ENCODE data around the gene ATP2C2.
"Not testable (repeated sequence)": the region's sequence is repeated elsewhere in the genome, so short reads cannot be mapped to it uniquely, and the experiment has no call there.

The ATP2C2 gene

DNA sequence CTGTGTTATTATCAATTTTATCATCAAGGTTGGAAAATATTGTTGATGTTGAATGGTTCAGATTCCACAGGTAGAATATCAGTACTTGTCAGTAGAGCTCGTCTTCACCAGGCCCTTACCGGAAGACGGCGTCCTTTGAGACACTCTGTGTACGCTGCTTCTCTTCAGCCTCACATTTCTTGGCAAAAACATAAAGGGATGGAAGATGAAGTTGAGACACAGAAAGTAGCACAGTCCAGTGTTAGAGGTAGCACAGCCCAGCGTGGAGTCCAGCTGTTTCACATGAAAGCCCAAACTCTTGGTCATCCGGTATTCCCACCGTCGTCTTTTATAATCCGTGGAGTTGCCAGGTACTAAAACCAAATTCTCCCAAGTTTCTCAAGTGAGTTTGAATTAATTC, 30.4 kb downstream of the ATP2C2 start:
- no peak for DNase-seq

DNA sequence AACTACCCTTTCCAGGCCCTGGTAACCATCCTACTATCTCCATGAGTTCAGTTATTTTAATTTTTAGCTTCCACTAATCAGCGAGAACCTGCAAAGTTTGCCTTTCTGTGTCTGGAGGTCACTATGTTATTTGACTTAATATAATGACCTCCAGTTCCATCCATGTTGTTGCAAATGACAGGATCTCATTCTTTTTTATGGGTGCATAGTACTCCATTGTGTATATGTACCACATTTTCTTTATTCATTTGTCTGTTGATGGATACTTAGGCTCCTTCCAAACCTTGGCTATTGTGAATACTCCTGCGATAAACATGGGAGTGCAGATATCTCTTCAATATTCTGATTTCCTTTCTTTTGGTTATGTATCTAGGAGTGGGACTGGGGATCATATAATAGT, 31.6 kb downstream of the ATP2C2 start:
- DNase-seq, result not testable (repeated sequence)

DNA sequence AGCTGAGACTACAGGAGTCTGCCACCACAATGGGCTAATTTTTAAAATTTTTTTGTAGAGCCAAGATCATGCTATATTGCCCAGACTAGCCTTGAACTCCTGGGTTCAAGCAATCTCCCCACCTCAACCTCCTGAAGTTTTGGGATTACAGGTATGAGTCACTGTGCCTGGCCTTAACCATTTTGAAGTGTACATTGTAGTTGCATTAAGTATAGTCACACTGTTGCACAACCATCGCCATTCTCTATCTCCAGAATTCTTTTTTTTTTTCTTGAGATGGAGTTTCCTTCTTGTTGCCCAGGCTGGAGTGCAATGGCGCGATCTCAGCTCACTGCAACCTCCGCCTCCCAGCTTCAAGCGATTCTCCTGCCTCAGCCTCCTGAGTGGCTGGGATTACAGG, 35.1 kb downstream of the ATP2C2 start:
- DNase-seq, result not testable (repeated sequence)

DNA sequence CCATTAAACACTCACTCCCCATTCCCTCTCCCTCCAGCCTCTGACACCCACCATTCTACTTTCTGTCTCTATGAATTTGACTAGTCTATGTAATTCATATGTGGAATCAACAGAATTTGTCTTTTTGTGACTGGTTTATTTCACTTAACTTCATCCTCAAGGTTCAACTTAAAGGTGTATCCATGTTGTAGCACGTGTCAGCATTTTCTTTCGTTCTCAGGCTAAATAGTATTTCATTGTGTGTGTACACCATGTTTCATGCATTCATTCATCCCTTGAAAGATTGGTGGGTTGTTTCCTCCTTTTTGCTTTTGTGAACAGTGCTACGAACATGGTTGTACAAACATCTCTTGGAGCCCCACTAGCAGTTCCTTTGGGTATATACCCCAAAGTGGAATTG, 36.0 kb downstream of the ATP2C2 start:
- DNase-seq, result no peak

DNA sequence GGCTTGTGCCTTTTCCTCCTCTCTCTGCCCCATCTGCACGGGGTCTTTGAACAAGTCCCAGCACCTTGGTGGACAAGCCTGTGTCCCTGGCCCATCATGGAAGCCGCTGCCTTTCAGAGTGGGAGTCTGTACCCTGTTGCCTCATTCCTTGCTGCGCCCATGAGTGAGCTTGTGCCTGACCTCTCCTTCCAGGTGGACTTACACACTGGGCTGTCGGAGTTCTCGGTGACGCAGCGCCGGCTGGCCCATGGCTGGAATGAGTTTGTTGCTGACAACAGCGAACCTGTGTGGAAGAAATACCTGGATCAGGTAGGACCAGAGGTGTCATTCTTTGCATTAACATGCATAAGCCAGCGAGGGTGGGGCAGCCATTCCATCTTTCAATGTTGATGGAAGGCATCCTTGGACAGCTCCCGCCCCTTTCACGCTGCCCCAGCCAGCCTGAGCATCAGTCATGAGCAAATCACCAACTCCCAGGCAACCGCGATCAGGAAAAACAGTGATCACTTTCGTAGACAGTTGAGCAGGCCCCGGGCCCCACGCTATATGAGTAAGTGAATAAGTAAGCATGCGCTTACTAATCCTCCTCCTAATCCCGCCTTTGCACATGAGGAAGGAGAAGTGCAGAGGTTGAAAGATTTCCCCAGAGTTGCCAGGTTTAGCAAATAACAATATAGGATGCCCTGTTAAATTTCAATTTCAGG, 36.8 kb downstream of the ATP2C2 start:
- no peak for DNase-seq

DNA sequence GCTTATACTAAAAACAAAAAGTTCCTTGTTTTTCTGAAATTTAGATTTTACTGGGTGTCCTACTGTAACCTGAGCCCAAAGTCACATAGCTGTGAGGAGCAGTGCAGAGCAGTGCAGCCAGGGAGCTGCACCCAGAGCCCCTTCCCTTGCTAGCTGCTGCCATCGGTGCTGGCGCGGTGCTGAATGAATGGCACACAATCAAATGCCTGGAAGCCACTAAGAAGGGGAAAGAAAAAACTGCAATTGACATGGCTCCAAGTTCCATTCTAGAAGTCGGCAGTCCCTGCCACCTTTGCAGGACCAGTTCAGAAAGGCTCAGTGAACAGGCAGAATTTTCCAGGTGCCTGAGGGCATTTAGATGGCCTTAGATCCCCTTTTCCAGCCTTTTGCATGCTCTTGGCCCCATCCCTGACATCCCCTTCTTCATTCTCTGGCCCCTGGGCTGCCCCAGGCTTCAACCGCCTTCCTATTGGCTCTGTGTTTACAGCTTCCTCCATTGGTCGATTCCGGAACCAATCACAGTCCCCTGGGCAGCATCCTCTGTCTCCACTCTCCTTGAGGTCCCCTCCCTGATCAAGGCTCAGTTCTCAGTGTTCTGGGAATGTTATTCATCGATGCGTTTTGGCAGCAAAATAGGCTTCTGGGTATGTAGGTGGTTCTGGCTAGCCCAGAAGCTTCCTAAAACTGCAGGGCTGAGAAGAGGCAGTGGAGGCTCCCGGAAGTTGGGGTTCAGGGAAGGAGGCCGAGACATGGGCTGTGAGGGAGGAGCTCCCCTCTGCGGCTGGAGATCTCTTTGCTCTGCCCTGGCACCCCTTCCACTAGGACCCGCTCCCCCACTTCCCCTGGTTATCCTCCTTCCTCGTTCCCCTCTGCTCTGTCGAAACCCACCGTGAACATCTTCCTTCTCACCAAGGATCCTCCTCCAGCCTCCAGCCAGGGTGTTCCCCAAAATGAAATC, 37.9 kb downstream of the ATP2C2 start:
- no peak for DNase-seq

DNA sequence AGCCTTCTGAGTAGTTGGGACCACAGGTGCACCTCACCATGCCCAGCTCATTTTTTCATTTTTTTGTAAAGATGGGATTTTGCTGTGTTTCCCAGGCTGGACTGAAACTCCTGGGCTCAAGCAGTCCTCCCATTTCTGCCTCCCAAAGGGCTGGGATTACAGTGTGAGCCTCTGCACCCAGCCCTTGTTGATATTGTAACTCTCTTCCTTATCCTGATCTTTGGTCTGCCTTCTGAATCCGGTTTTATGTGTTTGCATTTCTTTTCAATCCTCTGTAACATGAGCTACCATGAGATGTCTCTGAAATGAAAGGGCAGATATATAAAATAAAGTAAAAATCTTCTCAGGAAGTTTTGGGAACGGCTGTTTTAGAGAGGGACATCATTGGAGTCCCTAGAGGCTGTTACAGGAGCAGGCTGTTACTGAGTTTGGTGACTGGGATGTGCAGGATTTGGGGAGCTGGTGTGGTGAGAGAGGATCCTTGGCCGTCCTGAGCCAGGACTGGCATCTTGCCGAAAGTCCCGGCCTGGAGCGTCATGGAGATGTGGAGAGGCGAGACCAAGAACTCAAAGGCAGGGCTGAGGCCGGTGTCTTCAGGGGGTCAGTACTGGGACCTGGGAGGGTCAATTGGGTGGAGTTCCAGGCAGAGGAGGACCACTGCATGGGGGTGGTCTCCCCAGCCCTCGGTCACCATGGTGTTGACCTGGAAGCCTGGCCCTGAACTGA, 39.4 kb downstream of the ATP2C2 start:
- DNase-seq, result no peak

DNA sequence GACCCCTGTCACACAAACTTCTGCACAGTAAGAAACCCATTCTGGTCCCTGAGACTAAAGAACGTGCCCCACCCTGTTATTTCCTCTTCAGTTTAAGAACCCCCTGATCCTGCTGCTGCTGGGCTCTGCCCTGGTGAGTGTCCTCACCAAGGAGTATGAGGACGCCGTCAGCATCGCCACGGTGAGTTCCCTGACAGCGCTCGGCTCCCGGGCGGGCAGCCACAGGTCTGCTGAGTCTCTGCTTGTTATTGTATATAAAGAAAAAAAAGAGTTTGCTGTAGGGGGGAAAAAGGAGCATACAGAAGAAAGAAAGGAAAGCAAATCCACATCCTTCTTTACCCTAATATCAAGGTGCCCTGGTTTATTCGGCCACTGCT, 40.0 kb downstream of the ATP2C2 start:
- DNase-seq, result no peak

DNA sequence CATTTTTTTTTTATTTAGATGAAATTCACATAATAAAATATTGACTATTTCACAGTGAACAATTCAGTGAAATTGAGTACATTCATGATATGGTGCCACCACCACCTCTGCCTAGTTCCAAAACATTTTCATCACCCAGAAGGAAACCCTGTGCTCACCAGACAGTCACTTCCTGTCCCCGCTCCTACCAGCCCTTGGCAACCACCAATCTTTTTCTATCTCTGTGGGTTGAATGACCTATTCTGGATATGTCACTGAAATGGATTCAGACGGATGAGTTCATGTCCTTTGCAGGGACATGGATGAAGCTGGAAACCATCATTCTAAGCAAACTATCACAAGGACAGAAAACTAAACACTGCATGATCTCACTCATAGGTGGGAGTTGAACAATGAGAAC, 40.5 kb downstream of the ATP2C2 start:
- DNase-seq, result no peak

DNA sequence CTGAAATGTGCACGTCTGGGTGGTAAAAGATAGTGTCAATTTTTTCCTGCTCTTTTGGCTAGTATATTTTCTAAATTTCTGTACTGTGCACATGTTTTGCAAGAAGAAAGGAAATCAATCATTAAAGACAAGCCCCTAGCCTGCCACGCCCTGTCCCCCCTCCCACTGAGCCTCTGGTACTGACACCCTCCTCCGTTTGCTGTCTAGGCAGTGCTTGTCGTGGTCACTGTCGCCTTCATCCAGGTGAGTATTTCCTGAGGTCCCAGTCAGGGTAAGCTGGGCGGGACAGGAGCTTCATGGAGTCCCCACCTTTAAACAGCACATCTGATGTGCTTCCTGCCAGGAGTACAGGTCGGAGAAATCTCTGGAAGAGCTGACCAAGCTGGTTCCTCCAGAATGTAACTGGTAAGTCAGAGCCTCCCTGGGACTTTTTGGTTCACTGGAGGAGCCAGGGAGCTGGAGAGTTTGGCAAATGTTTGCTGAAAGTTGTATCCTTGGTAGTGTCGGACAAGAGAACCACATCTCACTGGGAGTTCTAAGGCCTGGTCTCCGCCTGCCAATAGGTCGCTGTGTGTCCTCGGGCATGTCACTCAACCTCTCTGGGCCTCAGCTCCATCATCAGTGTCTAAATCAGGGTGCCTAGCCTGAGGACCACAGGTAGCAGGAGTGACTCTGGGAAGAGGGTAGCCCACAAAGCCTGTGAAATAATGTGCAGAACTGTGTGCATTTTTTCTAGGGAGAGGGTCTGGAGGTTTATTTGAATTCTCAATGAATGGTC, 42.2 kb downstream of the ATP2C2 start:
- DNase-seq, result no peak

DNA sequence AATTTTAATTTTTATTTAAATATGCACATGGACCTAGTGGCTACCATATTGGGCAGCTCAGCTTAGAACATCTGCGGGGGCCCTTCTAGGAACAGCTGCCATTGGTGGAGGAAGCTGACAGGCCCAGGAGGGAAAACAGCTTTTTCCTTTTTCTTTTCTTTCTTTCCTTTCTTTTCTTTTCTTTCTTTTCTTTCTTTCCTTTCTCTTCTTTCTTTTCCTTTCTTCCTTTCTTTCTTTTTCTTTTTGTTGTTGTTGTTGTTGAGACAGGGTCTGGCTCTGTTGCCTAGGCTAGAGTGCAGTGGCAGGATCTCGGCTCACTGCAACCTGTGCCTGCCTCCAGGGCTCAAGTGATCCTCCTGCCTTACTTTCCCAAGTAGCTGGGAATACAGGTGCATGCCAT, 43.4 kb downstream of the ATP2C2 start:
- DNase-seq, result no peak

DNA sequence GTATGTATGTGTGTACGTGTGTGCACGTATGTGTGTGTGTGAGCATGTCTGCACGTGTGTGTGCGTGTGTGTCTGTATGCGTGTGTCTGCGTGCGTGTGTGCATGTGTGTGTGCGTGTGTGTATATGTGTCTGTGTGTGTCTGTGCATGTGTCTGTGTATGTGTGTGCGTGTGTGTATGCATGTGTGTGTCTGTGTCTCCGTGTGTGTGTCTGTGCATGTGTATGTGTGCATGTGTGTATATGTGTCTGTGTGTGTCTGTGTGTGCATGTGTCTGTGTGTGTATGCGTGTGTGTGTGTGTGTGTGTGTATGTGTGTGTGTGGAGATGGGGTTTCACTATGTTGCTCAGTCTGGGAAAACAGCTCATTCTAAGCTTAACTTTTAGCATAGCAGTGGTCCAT, 43.9 kb downstream of the ATP2C2 start:
- no peak for DNase-seq

DNA sequence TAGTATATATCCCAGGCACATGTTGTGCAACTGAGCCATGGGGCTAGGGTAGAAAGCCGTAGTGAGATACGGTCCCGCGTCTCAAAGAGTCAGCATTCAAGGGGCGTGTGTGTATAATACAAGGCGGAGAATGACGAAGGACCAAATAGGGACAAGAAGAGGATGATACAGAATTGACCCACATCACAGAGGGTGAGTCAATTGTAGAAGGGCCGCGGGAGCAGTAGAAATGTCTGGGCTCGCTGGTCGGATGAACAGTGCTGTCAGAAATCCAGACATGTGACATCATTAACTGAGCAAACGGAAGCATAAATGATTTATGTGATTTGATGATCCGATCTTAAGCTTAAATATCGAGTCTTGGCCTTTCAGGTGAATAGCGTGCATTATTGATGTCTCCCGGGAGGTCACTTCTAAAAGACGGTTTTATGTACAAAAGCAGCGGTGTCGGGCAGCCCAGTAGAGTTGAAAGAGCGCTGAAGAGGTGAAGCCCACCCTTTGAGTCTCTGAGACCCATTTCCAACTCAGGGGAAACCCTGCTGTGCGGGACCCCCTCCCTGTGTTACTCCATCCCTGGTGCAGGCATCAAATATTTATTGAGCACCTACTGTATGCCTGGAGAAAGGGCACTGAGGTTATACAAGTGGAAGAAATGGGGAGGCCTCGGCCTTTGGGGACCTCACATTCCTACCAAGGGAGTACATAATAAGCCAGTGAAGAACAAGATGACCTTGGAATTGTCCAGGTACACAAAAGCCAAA, 45.1 kb downstream of the ATP2C2 start:
- no peak for DNase-seq

DNA sequence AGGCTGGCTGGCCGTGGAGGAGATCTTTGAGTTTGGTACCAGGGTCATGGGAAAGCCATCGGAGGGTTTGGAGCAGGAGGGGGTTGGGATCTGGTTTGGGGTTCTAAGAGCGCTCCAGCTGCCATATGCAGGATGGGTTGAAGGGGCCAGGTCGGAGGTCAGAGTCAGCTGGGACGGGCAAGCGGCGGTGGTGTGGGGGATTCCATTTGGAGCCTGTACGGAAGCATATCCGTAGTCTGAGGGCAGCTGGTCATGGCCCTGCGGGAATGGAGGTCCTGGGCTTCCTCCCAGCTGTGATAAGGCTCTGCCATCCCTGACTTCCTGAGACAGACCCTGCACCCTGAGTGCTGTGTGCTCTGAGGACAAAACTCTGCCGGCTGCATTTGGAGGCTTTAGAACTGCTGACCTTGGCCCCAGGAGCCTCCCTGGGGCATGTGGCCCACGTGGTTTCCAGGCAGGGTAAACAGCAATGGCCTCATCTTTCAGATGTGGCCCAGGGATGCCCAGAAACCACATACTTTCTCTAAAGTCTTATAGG, 46.5 kb downstream of the ATP2C2 start:
- no peak for DNase-seq

DNA sequence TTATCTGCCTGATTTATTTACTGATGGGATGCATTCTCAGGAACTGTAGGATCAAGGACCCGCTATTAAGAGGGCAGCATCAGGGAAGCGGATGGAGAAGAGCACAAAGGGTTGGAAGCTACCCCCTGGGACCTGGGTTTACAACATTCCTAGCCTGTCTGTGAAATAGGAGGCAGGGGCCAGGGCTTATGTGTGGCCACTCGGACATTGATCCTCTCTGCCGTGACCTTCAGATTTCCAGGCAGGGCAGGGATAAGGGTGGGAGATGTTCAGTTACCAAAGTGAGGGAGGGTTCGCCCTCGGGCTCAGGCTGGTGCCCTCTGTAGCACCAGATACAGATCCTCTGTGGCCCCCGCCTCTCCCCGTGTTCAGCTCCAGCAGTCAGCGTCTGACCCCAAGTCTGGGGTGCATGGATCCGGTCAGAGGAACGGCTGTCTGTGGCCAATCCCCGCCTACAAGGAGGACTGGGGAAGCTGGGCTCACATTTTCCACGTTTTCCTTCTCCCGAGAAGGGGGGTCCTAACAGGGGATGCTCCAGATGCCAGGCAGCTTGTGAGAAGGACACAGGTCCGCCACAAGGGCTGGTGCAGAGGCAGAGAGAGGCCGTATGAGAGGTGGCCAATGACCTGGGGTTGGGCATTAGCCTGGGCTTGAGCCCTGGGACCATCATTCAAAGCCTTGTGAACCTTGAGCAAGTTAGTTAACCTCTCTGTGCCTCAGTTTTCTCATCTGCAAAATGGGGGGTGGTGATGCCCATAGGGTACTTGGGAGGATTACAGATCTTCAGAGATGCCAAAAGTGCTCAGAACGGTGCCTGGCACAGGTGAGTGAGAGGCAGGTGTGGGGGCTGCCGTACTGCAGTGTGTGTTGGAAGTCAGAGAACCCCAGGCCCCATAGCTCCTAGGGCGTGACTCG, 48.3 kb downstream of the ATP2C2 start:
- DNase-seq, result no peak

DNA sequence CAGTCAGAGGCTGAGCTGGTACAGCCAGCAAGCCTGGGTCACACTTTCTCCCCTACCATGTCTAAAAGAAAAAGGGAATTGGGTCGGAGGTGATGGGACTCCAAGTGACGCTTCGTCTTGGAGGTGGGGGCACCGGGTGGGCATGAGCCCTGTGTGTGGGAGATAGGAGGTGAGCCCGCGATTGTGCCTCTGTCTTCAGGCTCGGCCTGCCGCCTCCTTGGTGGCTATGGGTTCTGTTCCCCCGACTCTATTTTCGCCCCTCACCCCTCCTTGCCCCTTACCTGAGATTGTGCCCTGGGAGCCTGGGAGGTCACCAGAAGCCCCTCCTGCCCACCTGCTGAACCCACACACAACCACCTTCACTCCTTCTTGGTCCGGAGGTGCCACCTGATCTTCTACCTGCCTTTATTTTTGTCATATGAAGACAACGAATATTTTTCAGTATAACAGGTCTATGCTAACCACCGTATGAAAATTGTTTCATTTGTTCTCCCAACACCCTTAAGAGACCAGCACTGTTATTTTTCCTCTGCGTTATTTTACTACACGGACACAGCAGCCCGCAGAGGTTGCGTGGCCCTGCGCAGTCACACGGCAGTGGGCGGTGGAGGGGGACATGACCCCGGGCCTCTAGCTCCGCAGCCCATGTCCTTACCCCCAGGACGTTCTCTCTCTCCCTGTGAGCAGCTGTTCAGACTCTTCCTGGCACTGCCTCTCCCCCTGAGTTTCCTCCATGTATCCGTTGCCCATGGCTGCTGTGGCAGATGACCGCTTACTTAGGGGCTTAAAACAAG, 49.9 kb downstream of the ATP2C2 start:
- DNase-seq, result no peak

DNA sequence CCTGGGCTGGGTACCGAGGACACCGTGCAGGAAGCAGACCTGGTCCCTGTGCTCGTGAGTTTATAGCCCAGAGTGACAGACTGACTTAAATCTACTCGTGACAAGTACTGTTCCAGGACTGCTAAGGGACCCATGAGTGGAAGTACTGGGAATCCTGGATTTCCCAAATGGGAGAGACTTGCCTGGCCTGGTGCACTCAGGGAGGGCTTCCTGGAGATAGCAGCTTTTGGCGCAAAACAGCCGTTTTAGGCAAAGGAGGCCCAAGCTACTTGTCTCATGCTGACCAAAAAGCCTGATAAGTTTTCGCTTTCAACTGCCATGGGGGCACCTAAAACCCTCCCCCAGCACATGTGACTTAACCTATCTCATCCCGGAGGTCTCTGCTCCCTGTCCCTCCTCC, 51.4 kb downstream of the ATP2C2 start:
- no peak for DNase-seq

DNA sequence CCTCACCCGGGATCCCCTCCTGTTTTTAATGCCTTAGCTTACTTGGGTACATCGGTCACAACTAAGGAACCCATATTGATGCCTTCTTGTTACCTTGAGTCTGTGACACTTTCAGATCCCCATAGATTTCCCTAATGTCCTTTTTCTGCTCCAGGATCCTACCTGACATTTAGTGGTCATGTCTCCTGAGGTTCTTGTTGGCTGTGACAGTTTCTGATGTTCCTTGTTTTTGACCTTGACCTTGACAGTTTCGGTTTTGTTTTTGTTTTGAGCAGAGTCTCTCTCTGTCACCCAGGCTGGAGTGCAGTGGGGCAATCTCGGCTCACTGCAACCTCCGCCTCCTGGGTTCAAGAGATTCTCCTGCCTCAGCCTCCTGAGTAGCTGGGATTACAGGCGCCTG, 52.2 kb downstream of the ATP2C2 start:
- not testable (repeated sequence) for DNase-seq

DNA sequence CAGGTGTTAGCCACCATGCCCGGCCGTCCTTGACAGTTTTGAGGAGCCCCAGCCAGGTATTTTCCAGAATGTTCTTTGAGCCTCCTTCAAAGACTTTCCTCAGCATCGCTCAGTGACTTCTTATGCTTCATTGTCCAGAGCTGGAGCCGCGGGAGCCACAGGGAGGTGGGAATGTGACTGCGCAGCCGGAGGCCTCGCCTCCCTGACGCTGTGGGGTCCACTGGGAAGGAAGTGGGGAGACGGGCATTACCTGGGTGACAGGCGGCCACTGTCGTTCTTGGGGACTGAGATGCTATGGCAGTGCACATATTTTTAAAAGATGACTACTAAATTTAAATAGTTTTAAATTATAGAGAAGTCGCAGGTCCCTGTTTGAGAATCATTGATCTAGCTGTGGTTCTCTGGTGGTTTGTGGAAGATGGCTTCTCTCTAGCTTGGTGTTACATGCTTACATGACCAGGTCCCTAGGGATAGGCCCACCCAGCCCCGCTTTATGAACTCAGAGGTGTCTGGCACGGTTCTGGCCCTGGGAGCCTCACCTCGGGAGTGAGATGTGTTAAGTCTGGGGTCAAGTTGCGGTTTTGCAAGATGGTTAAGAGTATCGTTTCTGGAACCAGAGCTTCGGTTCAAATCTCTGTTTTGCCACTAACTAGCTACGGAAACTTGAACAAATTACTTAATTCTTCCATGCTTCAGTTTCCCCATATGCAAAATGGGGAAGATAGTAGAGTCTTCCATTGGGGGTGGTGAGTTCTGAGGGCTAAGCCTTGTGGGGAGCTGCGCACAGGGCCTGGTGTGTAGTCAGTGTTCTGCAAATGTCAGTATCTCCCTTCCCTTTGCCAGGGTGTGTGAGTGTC, 53.0 kb downstream of the ATP2C2 start:
- no peak for DNase-seq
